GM18511 (cell line): ENCODE data around the gene MACROD2.

Experiments
- ATAC-seq: cut with Tn5 transposase; IDR thresholded peaks from one replicate; pipeline ENCODE4 v1.9.1; 2021; ENCODE audit warnings: mild to moderate bottlenecking, moderate library complexity; ENCODE audit not compliant: unreplicated experiment

Gene MACROD2

GRCh38 chr20:14055127-14055742 is 59.9 kb downstream of the MACROD2 start:
- no peak for ATAC-seq

- ATAC-seq = no peak
Observed at GRCh38 chr20:14062171-14062570, 66.9 kb downstream of the MACROD2 start.

GRCh38 chr20:14062786-14063185 is 67.5 kb downstream of the MACROD2 start:
- no peak for ATAC-seq

GRCh38 chr20:14064333-14064732 is 69.0 kb downstream of the MACROD2 start:
- ATAC-seq = no peak

- ATAC-seq = no peak
Observed at GRCh38 chr20:14064921-14065320, 69.6 kb downstream of the MACROD2 start.

GRCh38 chr20:14065774-14066173 is 70.5 kb downstream of the MACROD2 start:
- no peak for ATAC-seq

GRCh38 chr20:14067603-14068002 is 72.3 kb downstream of the MACROD2 start:
- ATAC-seq = no peak

- no peak for ATAC-seq
Observed at GRCh38 chr20:14069796-14070195, 74.5 kb downstream of the MACROD2 start.

GRCh38 chr20:14093652-14094051 is 98.3 kb downstream of the MACROD2 start:
- ATAC-seq = no peak

GRCh38 chr20:14098261-14098660 is 102.9 kb downstream of the MACROD2 start:
- ATAC-seq = no peak

- no peak for ATAC-seq
Observed at GRCh38 chr20:14113416-14113815, 118.1 kb downstream of the MACROD2 start.

GRCh38 chr20:14114065-14114704 is 118.9 kb downstream of the MACROD2 start:
- no peak for ATAC-seq

GRCh38 chr20:14116037-14116436 is 120.7 kb downstream of the MACROD2 start:
- no peak for ATAC-seq

GRCh38 chr20:14117768-14118167 is 122.5 kb downstream of the MACROD2 start:
- no peak for ATAC-seq

- ATAC-seq = no peak
Observed at GRCh38 chr20:14126856-14127255, 131.5 kb downstream of the MACROD2 start.

- no peak for ATAC-seq
Observed at GRCh38 chr20:14127514-14128223, 132.4 kb downstream of the MACROD2 start.

GRCh38 chr20:14134004-14134403 is 138.7 kb downstream of the MACROD2 start:
- no peak for ATAC-seq

- no peak for ATAC-seq
Observed at GRCh38 chr20:14142171-14142570, 146.9 kb downstream of the MACROD2 start.

- ATAC-seq = no peak
Observed at GRCh38 chr20:14142964-14143627, 147.8 kb downstream of the MACROD2 start.

- no peak for ATAC-seq
Observed at GRCh38 chr20:14148042-14148441, 152.7 kb downstream of the MACROD2 start.

GRCh38 chr20:14155361-14155760 is 160.0 kb downstream of the MACROD2 start:
- ATAC-seq = no peak

GRCh38 chr20:14178528-14178927 is 183.2 kb downstream of the MACROD2 start:
- ATAC-seq = no peak
